Inflammatory macrophage treated with lipopolysaccharide for 4 hours (primary cell): ENCODE results near the gene PCDHGA2.
"Not testable (repeated sequence)": the region's sequence is repeated elsewhere in the genome, so short reads cannot be mapped to it uniquely, and the experiment has no call there.

Experiments used
- DNase-seq: peaks from one replicate; pipeline ENCODE4 v3.0.0-alpha.2; 2020

Gene PCDHGA2

DNA sequence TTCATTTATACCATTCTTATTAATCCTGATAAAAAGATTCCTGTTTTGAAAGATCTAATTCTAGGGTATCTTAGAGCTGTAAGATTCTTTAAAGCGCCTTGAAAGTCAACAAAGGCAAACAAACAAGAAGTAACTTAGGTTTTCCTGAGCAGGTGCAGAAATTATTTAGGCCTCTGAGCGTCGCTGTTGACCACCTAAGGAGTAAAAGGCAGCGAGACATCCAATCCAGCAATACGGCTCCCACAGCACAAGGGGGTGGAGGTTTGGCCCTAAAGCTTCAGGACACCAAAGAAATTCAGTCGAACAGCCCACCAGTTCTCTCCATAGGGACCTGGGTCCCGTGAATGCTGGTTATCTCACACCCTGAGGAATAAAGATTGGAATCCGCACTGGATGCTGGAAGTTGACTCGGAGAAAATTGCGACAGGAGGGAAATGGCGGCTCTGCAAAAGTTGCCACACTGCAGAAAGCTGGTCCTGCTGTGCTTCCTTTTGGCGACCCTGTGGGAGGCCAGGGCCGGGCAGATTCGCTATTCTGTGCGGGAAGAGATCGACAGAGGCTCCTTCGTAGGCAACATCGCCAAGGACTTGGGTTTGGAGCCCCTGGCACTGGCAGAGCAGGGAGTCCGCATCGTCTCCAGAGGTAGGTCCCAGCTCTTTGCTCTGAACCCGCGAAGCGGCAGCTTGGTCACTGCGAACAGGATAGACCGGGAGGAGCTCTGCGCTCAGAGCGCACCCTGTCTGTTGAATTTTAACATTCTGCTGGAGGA is at the start of gene PCDHGA2:
TSS of gene PCDHGA2 (plus strand) at position 223 of the 769 bp plus-strand sequence.
- no peak for DNase-seq

DNA sequence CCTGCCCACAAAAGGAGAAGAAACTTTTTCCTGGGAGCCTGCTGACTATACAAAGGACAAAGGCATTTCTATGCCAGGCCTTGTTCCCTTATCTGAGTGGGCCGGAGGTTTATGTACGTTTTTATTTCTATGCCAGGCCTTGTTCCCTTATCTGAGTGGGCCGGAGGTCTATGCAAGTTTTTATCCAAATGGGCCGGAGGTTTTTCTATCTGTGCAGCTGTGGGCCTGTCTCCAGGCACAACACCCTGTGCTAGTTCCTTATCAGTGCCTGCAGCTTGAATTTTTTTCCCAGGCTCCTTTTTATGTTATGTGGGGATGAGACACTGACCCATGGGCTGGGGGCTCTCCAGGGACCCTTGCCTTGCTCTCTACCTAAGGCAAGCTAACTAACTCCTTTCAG is 40.2 kb upstream of the PCDHGA2 start:
- no peak for DNase-seq

DNA sequence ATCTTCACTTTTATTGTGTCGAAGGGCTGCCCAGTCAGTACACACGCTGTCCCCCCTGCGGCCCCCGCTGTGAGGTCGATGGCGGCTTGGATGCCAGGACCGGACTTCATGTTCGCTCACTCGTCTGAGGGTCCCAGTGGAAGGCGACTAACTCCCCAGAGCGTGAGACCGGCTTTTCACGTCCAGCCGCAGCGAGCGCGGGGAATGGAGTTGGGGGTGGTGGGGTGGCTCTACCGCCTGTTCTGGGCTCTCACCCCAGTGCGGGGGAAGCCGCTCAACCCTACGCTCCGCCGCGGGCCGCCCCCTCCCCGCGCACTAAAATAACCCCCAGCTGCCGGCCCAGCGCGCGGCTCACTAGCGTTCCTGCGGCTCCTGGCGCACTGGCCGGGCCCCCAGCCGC is 34.8 kb upstream of the PCDHGA2 start, which contains the start of gene SLC25A2:
TSS of gene SLC25A2 (minus strand) at position 294 of the 400 bp plus-strand sequence. CDS start at position 110, 184 bp downstream.
- DNase-seq: no peak

DNA sequence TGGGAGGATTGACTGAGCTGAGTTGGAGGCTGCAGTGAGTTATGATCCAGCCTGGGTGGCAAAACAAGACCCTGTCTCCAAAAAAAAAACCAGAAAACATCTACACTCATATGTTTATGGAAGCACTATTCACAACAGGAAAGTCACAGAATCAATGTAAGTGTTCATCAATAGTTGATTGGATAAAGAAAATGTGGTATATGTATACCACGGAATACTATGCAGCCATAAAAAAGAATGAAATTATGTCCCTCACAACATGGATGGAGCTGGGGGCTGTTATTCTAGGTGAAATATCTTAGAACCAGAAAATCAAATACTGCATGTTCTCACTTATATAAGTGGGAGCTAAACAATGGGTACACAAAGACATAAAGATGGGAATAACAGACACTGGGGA is 31.9 kb upstream of the PCDHGA2 start:
- no peak for DNase-seq

DNA sequence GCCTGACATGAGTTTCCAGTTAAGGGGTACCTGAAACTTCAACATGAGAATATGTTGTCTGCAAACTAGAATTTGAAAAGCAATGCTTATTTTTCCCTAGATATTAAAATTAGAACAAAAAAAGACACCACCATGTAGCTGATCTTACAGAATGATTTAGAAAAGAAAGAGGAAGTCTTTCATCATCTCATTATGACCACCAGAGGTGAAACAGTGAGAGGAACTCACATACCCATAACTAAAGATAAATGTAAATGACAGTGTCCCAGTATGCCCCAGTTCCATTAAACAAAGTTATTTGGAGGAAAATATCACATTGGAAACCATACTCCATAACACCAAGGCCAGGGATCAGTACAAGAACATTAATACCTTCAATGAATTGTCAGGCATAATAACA is 24.8 kb upstream of the PCDHGA2 start:
- DNase-seq: no peak

DNA sequence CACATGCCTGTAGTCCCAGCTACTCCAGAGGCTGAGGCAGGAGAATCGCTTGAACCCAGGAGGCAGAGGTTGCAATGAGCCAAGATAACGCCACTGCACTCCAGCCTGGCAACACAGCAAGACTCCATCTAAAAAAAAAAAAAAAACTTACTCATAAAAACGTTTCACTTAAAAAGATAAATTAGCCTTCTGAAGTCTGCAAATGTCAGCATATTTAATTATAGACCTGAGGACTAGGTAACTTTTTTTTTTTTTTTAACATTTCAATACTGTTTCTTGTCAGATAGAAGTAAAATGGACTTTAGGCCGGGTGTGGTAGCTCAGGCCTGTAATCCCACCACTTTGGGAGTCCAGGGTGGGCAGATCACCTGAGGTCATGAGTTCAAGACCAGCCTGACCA is 21.6 kb upstream of the PCDHGA2 start:
- DNase-seq: not testable (repeated sequence)

DNA sequence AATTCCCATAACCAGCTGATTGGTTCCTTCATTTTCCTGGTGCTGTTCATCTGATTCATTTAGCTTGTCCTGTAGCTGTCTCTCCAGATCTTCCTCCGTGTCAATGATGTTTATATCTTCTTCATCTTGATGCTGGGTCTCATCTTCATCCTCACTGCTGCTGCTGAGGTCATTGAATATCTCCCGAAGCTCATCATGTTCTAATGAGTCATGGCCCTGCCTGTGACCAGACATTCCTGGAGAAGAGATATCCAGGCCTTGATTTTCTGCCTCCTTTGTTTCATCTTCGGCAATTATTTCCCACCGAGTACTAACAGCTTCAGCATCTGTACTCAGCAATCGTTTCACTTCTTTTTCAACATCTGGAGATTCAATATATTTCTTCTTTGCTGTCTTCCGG is 19.4 kb upstream of the PCDHGA2 start:
- DNase-seq: no peak

DNA sequence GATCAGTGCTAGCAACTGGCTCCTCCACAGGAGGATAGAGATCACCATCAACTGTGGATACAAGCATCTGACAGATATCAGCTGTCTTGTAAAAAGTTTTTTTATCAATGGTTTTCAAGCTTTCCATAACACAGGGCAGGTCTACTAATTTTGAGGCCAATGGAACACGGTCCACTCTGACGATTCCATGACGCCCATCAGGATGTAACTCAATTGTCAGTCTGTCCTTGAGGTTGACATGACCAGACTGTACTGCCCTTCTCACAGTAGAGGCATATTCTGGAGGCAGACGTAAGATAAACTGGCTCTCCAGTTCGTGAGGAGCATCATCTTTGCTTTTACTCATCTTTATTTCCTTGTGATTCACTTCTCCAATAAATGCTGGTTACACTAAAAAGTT is 18.9 kb upstream of the PCDHGA2 start:
- no peak for DNase-seq

DNA sequence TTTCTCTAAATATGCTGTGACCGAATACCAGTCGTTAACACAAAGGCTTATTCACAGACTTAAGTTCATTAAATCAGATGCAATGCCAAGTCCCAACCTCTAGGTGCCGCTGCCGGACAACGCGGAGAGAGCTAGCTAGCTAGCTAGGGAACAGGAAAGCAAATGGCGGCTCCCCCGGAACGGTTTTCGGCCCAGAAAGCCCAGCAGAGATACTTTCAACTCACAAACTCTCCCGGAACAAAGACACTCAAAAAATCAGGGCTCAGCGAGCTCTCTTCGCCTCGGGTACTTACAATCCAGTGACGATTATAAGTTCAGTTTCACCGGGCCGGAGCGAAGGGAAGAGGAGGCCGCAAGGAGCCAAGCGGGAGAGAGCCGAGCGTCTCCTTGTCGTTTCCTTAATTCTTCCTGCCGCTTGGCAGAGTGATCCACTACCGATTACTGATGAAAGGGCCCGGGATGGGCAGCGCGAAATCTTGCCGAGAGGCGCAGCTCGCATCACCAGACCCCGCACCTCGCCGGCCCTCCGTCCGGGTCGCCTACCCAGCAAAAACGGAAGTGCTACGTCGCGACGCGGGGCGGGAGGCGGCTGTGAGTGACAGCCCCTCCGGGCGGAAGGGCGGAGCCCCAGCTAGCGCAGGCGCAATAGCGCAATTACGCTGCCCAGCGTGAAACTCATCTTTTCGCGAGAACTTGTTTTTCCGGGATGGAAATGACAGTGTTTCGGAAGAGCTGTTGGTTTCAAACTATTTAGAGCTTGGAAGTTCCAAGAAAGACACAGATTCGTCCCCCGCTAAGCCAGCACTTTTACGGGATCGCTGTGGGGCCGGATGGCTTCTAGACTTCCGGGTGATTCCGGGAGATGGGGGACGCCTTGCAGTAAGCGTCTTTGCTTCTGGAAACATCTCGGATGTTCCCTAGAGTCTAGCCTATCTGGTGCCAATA is 18.1 kb upstream of the PCDHGA2 start, which contains the start of gene TAF7:
TSS of gene TAF7 (minus strand) at position 560 of the 945 bp plus-strand sequence. CDS start 740 bp downstream, outside the sequence.
- DNase-seq: peak; percentile 95

DNA sequence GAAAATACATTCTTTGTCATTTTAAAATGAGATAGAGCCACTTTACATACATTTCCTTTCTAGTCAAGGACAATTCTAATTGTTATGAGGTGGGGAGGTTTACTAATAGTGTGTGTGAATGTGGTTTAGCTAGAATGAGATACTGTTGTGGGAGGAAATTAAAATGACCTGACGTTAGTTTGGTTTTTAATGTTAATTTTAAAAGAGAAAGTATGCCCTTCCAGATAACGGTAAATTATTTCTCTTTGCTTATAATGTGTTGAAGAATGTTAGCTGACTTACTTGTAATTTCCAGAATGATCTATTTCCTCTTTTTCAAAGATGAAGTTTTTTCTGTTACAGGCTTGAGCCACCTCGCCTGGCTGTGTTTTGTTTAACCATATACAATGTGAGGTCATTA is 16.3 kb upstream of the PCDHGA2 start:
- no peak for DNase-seq

DNA sequence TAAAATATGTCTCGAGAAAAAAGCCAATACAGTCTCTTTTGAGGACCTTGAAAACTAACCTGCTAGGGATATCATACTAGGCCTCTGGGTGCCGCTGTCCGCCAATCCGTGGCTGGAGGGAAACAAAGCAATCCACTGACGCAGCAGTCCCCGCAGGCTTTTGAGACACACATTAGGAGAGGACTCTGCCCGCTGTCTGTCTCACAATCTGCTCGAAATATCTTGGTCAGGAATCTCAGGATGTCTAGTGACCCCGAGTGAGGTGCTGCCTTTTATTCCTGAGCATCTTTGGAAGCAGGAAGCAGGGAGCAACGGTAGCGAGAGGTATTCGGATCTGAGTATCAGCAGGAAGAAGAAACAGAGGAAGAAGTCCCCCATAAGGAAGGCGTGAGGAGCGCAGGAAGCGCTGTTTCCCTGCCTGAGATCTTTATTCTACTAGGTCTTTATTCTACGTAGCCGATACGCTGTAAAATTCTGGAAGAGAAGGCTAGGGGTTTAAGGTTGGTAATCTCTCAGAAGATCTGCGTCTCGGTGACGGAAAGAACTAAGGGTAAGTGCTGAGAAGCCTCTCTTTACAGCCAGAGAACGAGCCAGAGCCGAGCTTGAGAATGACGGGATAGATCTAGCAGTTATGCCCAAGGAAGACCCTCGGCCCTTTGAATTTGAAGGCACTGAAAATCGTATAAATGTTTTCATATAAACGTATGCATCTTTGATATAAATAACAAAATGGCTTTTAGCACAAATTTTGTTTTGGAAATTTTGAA is 12.3 kb upstream of the PCDHGA2 start:
- peak; percentile 49 for DNase-seq

DNA sequence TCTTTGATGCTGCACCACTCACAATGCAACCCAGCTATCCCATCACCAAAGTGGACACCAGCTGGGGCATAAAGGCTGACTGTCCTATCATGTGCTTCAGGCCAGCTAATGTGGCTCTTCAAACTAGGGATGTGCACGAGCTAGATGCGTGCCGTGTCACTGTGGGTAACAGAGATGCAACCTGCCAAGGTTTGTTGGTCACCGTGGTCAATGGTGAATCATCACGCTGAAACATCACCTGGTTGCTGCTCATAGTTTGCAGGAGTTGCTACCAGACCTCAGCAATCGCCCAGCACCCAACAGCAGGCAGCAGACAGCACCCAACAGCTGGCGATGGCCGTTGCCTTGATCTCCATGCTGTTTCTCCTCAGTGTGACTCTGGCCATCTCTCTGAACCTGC is 10.3 kb upstream of the PCDHGA2 start:
- DNase-seq: no peak

DNA sequence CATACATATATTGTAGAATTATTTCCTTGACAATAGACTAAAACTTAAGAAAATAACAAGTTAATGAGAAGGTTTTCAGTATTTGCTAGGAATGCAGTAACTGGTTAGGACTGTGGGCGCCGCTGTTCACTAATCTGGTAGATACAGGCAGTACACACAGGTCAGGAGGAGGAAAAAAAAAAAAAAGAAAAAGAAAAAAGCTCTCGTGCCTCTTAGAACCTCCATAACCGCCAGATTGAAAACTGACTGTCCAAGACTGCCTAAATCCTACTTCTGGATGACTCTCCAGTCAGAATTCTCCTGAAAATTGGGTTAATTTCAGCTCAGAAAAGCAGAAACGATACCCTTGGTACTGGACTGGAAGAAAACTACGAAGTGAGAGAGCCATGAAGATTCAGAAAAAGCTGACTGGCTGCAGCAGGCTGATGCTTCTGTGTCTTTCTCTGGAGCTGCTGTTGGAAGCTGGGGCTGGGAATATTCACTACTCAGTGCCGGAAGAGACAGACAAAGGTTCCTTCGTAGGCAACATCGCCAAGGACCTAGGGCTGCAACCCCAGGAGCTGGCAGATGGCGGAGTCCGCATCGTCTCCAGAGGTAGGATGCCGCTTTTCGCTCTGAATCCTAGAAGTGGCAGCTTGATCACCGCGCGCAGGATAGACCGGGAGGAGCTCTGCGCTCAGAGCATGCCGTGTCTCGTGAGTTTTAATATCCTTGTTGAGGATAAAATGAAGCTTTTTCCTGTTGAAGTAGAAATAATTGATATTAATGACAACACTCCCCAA is 8.1 kb upstream of the PCDHGA2 start, which contains the start of gene PCDHGA1:
TSS of gene PCDHGA1 (plus strand) at position 216 of the 782 bp plus-strand sequence.
- no peak for DNase-seq

DNA sequence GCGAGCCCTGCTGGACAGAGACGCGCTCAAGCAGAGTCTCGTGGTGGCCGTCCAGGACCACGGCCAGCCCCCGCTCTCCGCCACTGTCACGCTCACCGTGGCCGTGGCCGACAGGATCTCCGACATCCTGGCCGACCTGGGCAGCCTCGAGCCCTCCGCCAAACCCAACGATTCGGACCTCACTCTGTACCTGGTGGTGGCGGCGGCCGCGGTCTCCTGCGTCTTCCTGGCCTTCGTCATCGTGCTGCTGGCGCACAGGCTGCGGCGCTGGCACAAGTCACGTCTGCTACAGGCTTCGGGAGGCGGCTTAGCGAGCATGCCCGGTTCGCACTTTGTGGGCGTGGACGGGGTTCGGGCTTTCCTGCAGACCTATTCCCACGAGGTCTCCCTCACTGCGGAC is 6.0 kb upstream of the PCDHGA2 start:
- not testable (repeated sequence) for DNase-seq

DNA sequence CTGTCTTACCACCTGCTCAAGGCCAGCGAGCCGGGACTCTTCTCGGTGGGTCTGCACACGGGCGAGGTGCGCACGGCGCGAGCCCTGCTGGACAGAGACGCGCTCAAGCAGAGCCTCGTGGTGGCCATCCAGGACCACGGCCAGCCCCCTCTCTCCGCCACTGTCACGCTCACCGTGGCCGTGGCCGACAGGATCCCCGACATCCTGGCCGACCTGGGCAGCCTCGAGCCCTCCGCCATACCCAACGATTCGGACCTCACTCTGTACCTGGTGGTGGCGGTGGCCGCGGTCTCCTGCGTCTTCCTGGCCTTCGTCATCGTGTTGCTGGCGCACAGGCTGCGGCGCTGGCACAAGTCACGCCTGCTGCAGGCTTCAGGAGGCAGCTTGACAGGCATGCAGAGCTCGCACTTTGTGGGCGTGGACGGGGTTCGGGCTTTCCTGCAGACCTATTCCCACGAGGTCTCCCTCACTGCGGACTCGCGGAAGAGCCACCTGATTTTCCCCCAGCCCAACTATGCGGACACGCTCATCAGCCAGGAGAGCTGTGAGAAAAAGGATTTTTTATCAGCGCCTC is 2.3 kb downstream of the PCDHGA2 start:
- not testable (repeated sequence) for DNase-seq

DNA sequence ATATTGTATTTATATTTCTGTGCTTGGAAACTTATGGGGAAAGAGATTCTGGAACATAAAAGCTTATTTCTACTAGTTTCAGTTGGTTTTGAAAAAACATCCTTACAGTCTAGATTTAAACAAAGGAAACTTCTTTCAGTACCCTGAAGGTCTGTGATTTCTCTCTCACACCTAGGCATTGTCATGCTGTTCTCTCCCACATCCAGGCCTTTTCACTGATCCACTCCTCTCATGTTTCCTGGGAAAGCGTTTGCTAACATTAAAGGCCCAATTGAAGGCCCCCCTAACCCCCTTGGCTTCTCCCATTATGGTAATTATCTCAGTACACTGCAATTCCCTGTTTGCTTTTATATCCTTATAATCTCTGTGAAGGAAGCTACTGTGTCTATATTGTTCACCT is 4.2 kb downstream of the PCDHGA2 start:
- DNase-seq: no peak

DNA sequence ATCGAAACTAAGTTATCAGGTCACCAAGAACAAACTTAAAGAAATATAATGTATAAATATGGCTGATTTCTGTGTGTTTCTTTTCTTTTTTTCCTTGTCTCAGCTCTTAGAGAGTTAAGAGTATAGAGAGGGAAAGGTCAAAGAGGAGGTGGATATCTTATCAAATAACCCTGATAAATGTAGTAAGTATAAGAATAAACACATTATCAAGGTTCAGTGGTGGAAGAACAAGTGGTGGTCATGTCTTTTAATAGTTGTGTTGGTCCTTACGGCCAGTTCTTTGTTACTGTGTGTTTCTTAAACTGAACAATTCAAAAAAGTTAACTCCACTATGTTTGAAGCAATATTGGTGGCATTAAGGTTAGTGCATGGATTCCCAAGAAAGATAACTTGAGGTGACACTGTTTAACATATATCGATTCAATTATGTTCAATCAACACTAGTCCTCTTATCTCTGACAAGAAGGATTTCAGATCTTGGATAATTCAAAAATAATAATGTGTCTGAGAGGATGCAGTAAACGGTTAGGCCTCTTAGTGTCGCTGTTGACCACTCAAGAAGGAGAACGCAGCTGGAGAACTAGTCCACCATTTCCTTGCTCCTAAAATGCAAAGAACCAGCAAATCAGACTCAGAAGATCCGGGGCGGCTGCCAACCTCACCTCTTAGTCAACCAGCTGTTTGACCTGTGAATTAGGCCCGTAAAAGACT is 4.8 kb downstream of the PCDHGA2 start, which contains the start of gene PCDHGA3:
TSS of gene PCDHGA3 (plus strand) at position 588 of the 711 bp plus-strand sequence. CDS start 205 bp downstream, outside the sequence.
- DNase-seq: no peak

DNA sequence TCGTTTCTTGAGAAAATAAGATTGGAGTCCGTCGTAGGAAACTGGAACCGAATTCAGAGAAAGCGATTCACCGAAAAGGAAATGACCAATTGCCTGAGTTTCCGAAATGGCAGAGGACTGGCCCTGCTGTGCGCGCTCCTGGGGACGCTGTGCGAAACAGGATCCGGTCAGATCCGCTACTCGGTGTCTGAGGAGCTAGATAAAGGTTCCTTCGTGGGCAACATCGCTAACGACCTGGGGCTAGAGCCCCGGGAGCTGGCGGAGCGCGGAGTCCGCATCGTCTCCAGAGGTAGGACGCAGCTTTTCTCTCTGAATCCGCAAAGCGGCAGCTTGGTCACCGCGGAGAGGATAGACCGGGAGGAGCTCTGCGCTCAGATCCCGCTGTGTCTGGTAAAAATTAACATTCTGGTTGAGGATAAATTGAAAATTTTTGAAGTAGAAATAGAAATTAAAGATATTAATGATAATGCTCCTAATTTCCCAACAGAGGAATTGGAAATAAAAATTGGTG is 5.4 kb downstream of the PCDHGA2 start:
- DNase-seq: no peak

DNA sequence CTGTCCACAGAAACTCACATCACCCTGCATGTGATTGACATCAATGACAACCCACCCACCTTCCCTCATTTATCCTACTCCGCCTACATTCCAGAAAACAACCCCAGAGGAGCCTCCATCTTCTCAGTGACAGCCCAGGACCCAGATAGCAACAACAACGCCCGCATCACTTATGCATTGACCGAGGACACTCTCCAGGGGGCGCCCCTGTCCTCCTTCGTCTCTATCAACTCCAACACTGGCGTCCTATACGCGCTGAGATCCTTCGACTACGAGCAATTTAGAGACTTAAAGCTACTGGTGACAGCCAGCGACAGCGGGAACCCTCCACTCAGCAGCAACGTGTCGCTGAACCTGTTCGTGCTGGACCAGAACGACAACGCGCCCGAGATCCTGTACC is 6.8 kb downstream of the PCDHGA2 start:
- no peak for DNase-seq

DNA sequence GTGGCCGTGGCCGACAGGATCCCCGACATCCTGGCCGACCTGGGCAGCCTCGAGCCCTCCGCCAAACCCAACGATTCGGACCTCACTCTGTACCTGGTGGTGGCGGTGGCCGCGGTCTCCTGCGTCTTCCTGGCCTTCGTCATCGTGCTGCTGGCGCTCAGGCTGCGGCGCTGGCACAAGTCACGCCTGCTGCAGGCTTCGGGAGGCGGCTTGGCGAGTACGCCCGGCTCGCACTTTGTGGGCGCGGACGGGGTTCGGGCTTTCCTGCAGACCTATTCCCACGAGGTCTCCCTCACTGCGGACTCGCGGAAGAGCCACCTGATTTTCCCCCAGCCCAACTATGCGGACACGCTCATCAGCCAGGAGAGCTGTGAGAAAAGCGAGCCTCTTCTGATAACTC is 7.5 kb downstream of the PCDHGA2 start:
- DNase-seq: not testable (repeated sequence)
